Activated CD4-positive, alpha-beta memory T cell treated with anti-CD3 and anti-CD28 coated beads, Interleukin-2, amount 10 ng/mL, durations not matched to agents 7 days and 5 days (primary cell): ENCODE data around the gene FXYD5. TPM values are rescaled to one million over a fixed set of nuclear protein-coding genes. Genes with fewer than 3 reads are reported as not detected.

ENCODE experiments used
- CTCF ChIA-PET: fragments of 350-600 bp; sonication (Branson Sonifier 250); formaldehyde crosslinking; loops from one replicate; lab custom pipeline; 2021; ENCODE audit warnings: antibody characterized with exemption, inconsistent platforms; lab: Charles Lee
- POLR2A ChIA-PET: fragments of 350-600 bp; sonication (Branson Sonifier 250); formaldehyde crosslinking; loops from one replicate; lab custom pipeline; 2021; ENCODE audit warnings: antibody characterized with exemption; lab: Charles Lee
- DNase-seq: peaks from one replicate; pipeline ENCODE4 v3.0.0-alpha.2; 2020
- H3K27ac Mint-ChIP-seq: one replicate; pipeline ENCODE4 v1.8.0; 2021; ENCODE audit warnings: mild to moderate bottlenecking, mixed read lengths
- H3K27me3 Mint-ChIP-seq: one replicate; pipeline ENCODE4 v1.8.0; 2021; ENCODE audit warnings: mixed read lengths
- H3K36me3 Mint-ChIP-seq: one replicate; pipeline ENCODE4 v1.8.0; 2021; ENCODE audit warnings: low read depth, mixed read lengths
- H3K4me1 Mint-ChIP-seq: one replicate; pipeline ENCODE4 v1.8.0; 2021; ENCODE audit warnings: mixed read lengths
- H3K4me3 Mint-ChIP-seq: one replicate; pipeline ENCODE4 v1.8.0; 2021; ENCODE audit warnings: mild to moderate bottlenecking, mixed read lengths
- H3K9me3 Mint-ChIP-seq: one replicate; pipeline ENCODE4 v1.8.0; 2021; ENCODE audit warnings: mixed read lengths
- total RNA-seq, 2 experiments: library from RNA; stranded (reverse); gene quantifications; one replicate each; pipeline ENCODE4 v1.2.3, GENCODE V29; 2021

The FXYD5 gene
- total RNA-seq, 2 experiments from 2014 or later, result 588 to 589 TPM

DNA sequence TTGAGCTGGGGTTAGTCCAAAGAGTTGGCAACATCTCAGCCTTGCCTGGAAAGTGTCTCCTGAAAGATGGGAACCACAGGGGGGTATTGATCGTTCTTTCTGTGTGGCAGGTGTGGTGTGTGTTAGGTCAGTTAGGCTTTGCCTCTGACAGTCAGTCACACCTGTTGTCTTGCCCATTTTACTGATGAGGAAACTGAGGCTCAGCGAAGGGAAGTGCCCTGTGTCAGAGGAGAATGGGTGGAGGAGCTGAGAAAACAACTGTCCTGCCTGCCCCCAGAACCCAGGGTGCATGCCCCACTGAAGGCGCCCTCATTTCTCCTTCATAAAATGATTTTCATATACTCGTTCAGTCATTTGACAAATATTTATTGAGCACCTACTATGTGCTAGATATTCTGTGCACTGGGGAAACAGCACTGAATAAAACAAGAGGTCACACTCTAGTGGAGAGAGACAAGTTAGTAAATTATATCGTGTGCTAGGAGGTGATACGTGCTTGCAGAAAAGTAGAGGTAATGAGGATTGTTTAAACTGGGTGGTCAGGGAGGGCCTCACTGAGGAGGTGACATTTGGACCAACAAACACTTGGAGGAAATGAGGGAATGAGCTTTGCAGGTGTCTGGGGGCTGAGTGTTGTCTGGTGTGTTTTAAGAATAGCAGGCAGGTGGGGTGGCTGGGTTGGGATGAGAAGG is 1.6 kb downstream of the FXYD5 start:
- Mint-ChIP-seq H3K4me1 (peaks cover 55% of the 10 kb centered on the region), H3K27me3 (peaks cover 4% of the 10 kb centered on the region), H3K9me3 (peaks cover 4% of the 10 kb centered on the region), H3K4me3 (peak overlapping the region; percentile 100), H3K27ac (peak overlapping the region; percentile 97), H3K36me3 (peaks cover 70% of the 10 kb centered on the region)
- POLR2A ChIA-PET, result interaction anchor here (1.0 to 10.6 kb wide), 8 partner anchors 14 to 110 kb away, joined by 3 to 106 read pairs (median 30); partner anchors contain the start of gene FXYD7
- DNase-seq, result no peak
- CTCF ChIA-PET, result interaction anchor here (0.7 to 0.8 kb wide), 3 partner anchors 14 to 504 kb away, joined by 3 to 4 read pairs (median 3); no protein-coding TSS in a partner anchor

- ChIA-PET POLR2A (interaction anchor here (1.0 to 10.6 kb wide), 5 partner anchors 8 to 56 kb away, joined by 3 to 106 read pairs (median 4); no protein-coding TSS in a partner anchor), CTCF (interaction anchor here (0.7 to 0.8 kb wide), 3 partner anchors 15 to 504 kb away, joined by 3 to 4 read pairs (median 3); no protein-coding TSS in a partner anchor)
- Mint-ChIP-seq H3K4me3 (peak overlapping the region; percentile 100), H3K36me3 (peaks cover 76% of the 10 kb centered on the region), H3K27ac (peak overlapping the region; percentile 97), H3K4me1 (peaks cover 60% of the 10 kb centered on the region), H3K27me3 (peaks cover 4% of the 10 kb centered on the region), H3K9me3 (peaks cover 9% of the 10 kb centered on the region)
- DNase-seq, result no peak
Observed at GRCh38 chr19:35156673-35157014, 2.1 kb downstream of the FXYD5 start.

- H3K4me1 Mint-ChIP-seq, result peaks cover 61% of the 10 kb centered on the region
Observed at GRCh38 chr19:35157431-35157830, 2.9 kb downstream of the FXYD5 start.

DNA sequence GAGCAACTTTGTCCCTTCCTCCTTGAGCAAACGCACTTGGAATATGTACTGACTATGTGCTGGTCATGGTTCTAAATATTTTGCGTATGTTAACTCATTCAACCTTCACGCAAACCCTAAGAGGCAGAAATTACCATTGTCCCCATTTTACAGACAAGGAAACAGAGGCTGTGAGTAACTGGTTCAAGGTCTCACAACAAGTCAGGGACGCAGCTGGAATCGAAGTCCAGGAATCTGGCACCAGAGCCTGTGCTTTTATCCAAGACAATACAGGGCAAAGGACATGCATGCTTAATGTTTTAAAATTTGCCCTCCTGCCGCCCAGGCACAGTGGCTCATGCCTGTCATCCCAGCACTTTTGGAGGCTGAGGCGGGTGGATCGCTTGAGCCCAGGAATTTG is 5.1 kb downstream of the FXYD5 start:
- peaks cover 61% of the 10 kb centered on the region for H3K4me1 Mint-ChIP-seq
- H3K9me3 Mint-ChIP-seq, result peaks cover 29% of the 10 kb centered on the region
- H3K27ac Mint-ChIP-seq, result no peak overlapping the region
- CTCF ChIA-PET, result interaction anchor here (1.6 kb wide), 1 partner anchor 58 kb away, joined by 3 read pairs; no protein-coding TSS in a partner anchor
- peaks cover 100% of the 10 kb centered on the region for H3K36me3 Mint-ChIP-seq
- H3K4me3 Mint-ChIP-seq, result no peak overlapping the region
- no peaks in the 10 kb centered on the region for H3K27me3 Mint-ChIP-seq
- DNase-seq, result no peak
- POLR2A ChIA-PET, result interaction anchor here (1.3 to 10.6 kb wide), 3 partner anchors 11 to 47 kb away, joined by 3 to 106 read pairs (median 7); no protein-coding TSS in a partner anchor

More at GRCh38 chr19:35157431-35157830, 2.9 kb downstream of the FXYD5 start:
- Mint-ChIP-seq H3K36me3 (peaks cover 84% of the 10 kb centered on the region), H3K27me3 (peaks cover under 1% of the 10 kb centered on the region), H3K27ac (no peak overlapping the region), H3K4me3 (peak overlapping the region; percentile 100), H3K9me3 (peaks cover 16% of the 10 kb centered on the region)
- POLR2A ChIA-PET, result interaction anchor here (1.1 to 10.6 kb wide), 2 partner anchors 8 to 13 kb away, joined by 3 to 106 read pairs; no protein-coding TSS in a partner anchor
- DNase-seq, result no peak
- CTCF ChIA-PET, result interaction anchor here (1.2 kb wide), 1 partner anchor 15 kb away, joined by 5 read pairs; no protein-coding TSS in a partner anchor

DNA sequence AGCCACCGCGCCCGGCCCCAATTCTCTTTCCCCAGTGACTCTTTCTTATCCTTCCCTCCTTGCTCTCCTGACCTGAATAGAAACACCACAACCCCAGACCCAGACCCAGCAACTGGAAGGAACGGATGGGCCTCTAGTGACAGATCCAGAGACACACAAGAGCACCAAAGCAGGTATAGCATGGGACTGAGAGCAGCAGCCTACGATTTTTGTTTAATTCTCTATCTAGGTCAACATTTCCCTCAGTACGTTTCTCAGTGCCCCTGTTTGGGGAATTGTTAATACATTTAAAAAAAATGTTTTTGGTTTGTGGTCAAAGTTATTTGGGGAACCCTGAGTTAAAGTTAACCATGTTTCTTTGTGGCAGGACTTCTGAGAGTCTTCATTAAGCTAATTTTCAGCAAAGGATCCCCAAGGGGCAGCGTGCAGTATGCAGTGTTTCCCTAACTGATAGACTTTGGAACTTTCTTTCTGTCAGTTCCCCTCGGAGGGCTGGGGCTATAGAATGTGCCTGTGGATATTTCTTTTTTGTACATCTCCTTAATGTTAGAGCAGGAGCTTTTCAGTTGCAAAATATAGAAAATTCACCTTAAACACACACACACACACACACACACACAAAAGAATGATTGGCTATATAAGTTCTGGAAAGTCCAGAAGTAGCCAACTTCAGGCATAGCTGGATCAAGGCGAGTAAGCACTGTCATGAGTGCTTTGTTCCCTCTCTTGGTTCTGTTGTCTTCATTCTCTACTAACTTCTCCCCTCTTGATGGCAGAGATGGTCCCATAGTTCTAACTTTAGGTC is 6.3 kb downstream of the FXYD5 start:
- H3K4me3 Mint-ChIP-seq, result no peak overlapping the region

GRCh38 chr19:35161434-35161743 is 6.9 kb downstream of the FXYD5 start:
- Mint-ChIP-seq H3K36me3 (peaks cover 100% of the 10 kb centered on the region), H3K4me1 (peaks cover 64% of the 10 kb centered on the region), H3K4me3 (no peak overlapping the region), H3K27ac (no peak overlapping the region), H3K27me3 (no peaks in the 10 kb centered on the region), H3K9me3 (peaks cover 40% of the 10 kb centered on the region)
- no peak for DNase-seq
- ChIA-PET CTCF (no interaction called here), POLR2A (interaction anchor here (0.7 to 10.6 kb wide), 5 partner anchors 9 to 53 kb away, joined by 3 to 106 read pairs (median 3); no protein-coding TSS in a partner anchor)

More for the DNA sequence above, 6.3 kb downstream of the FXYD5 start:
- no peak for DNase-seq
- Mint-ChIP-seq H3K9me3 (peaks cover 35% of the 10 kb centered on the region), H3K4me1 (peaks cover 64% of the 10 kb centered on the region), H3K36me3 (peaks cover 100% of the 10 kb centered on the region), H3K27ac (no peak overlapping the region), H3K27me3 (no peaks in the 10 kb centered on the region)
- ChIA-PET POLR2A (interaction anchor here (0.7 to 10.6 kb wide), 4 partner anchors 10 to 51 kb away, joined by 3 to 106 read pairs (median 5); no protein-coding TSS in a partner anchor), CTCF (interaction anchor here (1.6 kb wide), 1 partner anchor 56 kb away, joined by 3 read pairs; no protein-coding TSS in a partner anchor)

DNA sequence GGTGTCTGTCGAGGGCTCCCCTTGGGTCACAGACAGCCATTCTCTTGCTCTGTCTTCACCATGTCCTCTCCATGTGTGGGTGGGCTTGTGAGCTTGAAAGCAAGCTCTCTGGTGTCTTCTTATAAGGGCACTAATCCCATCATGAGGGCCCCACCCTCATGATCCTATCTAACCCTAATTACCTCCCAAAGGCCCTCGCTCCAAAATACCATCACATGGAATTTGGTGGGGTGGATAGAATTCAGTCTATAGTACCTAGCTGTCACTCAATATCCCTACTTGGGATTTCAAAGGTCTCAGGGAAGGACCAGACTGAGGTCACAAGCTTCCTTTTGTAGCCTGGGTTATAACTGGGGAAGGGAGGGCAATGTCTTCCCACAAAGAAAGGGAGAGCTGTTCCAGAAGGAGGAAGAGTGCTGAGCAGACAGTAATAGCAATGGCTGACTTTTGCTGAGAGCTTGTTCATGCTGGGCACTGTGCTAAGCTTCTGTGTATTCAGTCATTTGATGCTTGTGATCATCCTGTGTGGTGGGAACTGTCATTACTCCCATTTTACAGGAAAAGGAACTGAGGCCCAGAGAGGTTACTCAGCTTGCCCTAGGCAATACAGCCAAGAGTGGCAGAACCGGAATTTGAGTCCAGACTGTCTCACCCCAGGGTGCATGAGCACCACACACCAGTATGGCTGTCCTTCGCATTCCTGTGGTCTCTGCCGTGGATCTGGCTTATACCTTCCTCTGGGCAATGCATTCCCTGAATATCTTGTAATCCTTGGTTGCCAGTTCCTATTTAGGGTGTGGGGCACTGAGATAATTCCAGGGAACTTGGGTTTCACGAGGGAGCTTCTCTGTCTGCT is 8.2 kb downstream of the FXYD5 start:
- Mint-ChIP-seq H3K27me3 (no peaks in the 10 kb centered on the region), H3K9me3 (peaks cover 44% of the 10 kb centered on the region), H3K36me3 (peaks cover 100% of the 10 kb centered on the region), H3K4me1 (peaks cover 65% of the 10 kb centered on the region), H3K27ac (no peak overlapping the region), H3K4me3 (no peak overlapping the region)
- ChIA-PET CTCF (interaction anchor here (0.8 to 1.8 kb wide), 3 partner anchors 9 to 21 kb away, joined by 3 to 6 read pairs (median 3); partner anchors contain the start of gene FXYD5), POLR2A (interaction anchor here (0.6 to 10.6 kb wide), 5 partner anchors 8 to 577 kb away, joined by 3 to 106 read pairs (median 3); partner anchors contain the start of gene FXYD5)
- no peak for DNase-seq

- peaks cover 43% of the 10 kb centered on the region for H3K9me3 Mint-ChIP-seq
- H3K36me3 Mint-ChIP-seq, result peaks cover 98% of the 10 kb centered on the region
- CTCF ChIA-PET, result interaction anchor here (1.8 kb wide), 1 partner anchor 10 kb away, joined by 6 read pairs; the partner anchor contains the start of gene FXYD5
- H3K27ac Mint-ChIP-seq, result no peak overlapping the region
- H3K4me3 Mint-ChIP-seq, result no peak overlapping the region
- H3K27me3 Mint-ChIP-seq, result no peaks in the 10 kb centered on the region
- H3K4me1 Mint-ChIP-seq, result peaks cover 62% of the 10 kb centered on the region
- DNase-seq, result no peak
- POLR2A ChIA-PET, result interaction anchor here (1.0 kb wide), 2 partner anchors 10 to 42 kb away, joined by 3 to 6 read pairs; partner anchors contain the start of gene FXYD5
Observed at GRCh38 chr19:35164418-35164817, 9.9 kb downstream of the FXYD5 start.

- CTCF ChIA-PET, result no interaction called here
- DNase-seq, result no peak
- Mint-ChIP-seq H3K36me3 (peaks cover 98% of the 10 kb centered on the region), H3K27ac (peak overlapping the region; percentile 53), H3K4me1 (peaks cover 62% of the 10 kb centered on the region), H3K9me3 (peaks cover 42% of the 10 kb centered on the region), H3K27me3 (no peaks in the 10 kb centered on the region), H3K4me3 (no peak overlapping the region)
- POLR2A ChIA-PET, result interaction anchor here (9.7 kb wide), 1 partner anchor 7 kb away, joined by 106 read pairs; the partner anchor contains the start of gene FXYD5
Observed at GRCh38 chr19:35165200-35166058, 10.9 kb downstream of the FXYD5 start.

DNA sequence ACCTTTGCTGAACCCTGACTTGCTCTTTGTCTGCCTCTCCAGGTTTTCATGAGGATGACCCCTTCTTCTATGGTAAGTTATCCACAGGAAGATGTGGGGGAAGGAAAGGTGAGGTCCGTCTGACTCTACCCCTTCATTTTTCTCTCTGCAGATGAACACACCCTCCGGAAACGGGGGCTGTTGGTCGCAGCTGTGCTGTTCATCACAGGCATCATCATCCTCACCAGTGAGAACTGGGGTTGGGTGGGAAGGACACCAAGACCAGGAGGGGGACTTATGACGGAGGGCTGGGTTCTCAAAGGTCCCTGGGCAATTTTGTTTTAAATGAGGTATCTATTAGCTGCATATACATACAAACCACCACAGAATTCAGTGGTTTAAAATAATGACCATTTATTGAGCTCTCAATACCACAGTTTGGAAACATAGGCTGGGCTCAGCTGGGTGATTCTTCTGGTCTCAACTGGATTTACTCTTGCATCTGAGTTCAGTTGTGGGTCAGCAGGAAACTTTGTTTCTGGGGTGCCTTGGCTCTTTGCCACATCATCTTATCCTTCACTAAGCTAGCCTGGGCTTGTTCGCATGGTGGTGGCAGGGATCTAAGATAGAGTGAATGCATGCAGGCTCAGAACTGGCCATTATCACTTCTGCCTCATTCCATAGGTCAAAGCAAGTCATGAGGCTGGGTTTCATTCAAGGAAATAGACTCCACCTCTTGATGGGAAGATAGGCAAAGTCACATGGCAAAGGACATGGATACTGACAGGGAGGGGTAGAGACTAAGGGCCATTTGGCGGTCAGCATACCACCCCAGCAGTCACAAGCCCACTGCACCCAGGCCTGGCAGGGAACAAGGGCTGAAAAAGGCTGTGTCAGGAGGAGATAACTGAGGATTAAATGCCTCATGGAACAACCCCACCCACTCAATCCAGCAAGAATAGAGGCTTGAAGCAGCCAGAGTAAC is 11.8 kb downstream of the FXYD5 start:
- Mint-ChIP-seq H3K4me3 (no peak overlapping the region), H3K4me1 (peaks cover 64% of the 10 kb centered on the region), H3K36me3 (peaks cover 95% of the 10 kb centered on the region), H3K9me3 (peaks cover 38% of the 10 kb centered on the region), H3K27ac (peak overlapping the region; percentile 84), H3K27me3 (no peaks in the 10 kb centered on the region)
- ChIA-PET POLR2A (interaction anchor here (1.2 to 9.7 kb wide), 5 partner anchors 8 to 47 kb away, joined by 3 to 106 read pairs (median 7); partner anchors contain the start of gene FXYD5), CTCF (interaction anchor here (0.5 to 1.7 kb wide), 2 partner anchors 12 to 703 kb away, joined by 3 to 8 read pairs; partner anchors contain the start of gene FXYD5)
- no peak for DNase-seq
